ENCODE measurements around the gene FAM169A.
"Not testable (repeated sequence)": the region's sequence is repeated elsewhere in the genome, so short reads cannot be mapped to it uniquely, and the experiment has no call there.

The FAM169A gene

GRCh38 chr5:74791669-74792068 lies 74.5 kb downstream of the FAM169A start:
- not testable (repeated sequence) for DNase-seq

- DNase-seq = no peak
These were observed 78.8 kb downstream of the FAM169A start for GRCh38 chr5:74787424-74787823.

GRCh38 chr5:74786851-74787250 lies 79.3 kb downstream of the FAM169A start:
- DNase-seq = no peak

- DNase-seq = no peak
These were observed 87.6 kb downstream of the FAM169A start for GRCh38 chr5:74778609-74779008.

GRCh38 chr5:74772359-74772758 lies 93.8 kb downstream of the FAM169A start:
- no peak for DNase-seq

- no peak for DNase-seq
These were observed 98.6 kb downstream of the FAM169A start for GRCh38 chr5:74767579-74767913.

GRCh38 chr5:74766849-74767578 lies 99.2 kb downstream of the FAM169A start, which contains the start of the genes GFM2 and NSA2:
Gene GFM2 (minus strand): TSS chr5:74767117. CDS start chr5:74763742, 3,375 bp downstream.
Gene NSA2 (plus strand): TSS chr5:74767249. CDS start chr5:74767361, 112 bp downstream.
- DNase-seq = peak; percentile 74

- DNase-seq = peak; percentile 1
These were observed 99.8 kb downstream of the FAM169A start for GRCh38 chr5:74766418-74766848.

GRCh38 chr5:74765929-74766328 lies 100.3 kb downstream of the FAM169A start:
- no peak for DNase-seq

GRCh38 chr5:74765201-74765600 lies 101.0 kb downstream of the FAM169A start:
- DNase-seq = no peak

GRCh38 chr5:74763504-74763903 lies 102.7 kb downstream of the FAM169A start:
- DNase-seq = no peak

- no peak for DNase-seq
These were observed 103.6 kb downstream of the FAM169A start for GRCh38 chr5:74762599-74762998.

- DNase-seq = no peak
These were observed 104.9 kb downstream of the FAM169A start for GRCh38 chr5:74761241-74761640.

GRCh38 chr5:74748742-74749141 lies 117.4 kb downstream of the FAM169A start:
- not testable (repeated sequence) for DNase-seq

- DNase-seq = no peak
These were observed 127.8 kb downstream of the FAM169A start for GRCh38 chr5:74738406-74738805.

GRCh38 chr5:74736759-74737158 lies 129.4 kb downstream of the FAM169A start:
- DNase-seq = no peak

Measured in DMS79 treated with DMSO at 0.1 percent for 48 hours (cell line).